Measurements from ENCODE around the gene ID3.

The ID3 gene, protein sequence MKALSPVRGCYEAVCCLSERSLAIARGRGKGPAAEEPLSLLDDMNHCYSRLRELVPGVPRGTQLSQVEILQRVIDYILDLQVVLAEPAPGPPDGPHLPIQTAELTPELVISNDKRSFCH

GRCh38 chr1:23559136-23559984, at the start of gene ID3:
Gene ID3, minus strand, starts transcription at chr1:23559501. Its CDS starts 75 bp downstream, at chr1:23559426.
- peak; percentile 86 for DNase-seq (ENCODE audit: low read depth)

DNA sequence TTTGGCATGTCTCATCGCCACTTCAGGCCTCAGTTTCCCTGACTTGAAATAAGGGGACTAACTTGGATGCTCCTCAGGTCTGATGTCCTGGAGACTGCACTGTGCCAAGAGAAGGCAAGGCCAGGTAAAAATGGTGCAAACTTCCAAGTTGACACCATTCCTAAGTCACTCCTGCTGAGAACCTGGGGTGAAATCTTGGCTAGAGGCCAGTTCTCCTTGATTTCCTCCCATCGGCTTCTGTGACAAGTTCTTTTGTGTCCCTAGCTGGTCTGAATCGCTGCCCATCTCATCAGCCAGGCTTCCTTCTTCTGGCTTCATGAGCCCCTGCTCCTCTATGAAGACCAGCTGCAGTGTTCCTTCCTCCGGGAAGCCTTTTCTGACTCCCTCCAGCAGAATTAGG, 48.6 kb upstream of the ID3 start:
- DNase-seq (ENCODE audit: low read depth): no peak

DNA sequence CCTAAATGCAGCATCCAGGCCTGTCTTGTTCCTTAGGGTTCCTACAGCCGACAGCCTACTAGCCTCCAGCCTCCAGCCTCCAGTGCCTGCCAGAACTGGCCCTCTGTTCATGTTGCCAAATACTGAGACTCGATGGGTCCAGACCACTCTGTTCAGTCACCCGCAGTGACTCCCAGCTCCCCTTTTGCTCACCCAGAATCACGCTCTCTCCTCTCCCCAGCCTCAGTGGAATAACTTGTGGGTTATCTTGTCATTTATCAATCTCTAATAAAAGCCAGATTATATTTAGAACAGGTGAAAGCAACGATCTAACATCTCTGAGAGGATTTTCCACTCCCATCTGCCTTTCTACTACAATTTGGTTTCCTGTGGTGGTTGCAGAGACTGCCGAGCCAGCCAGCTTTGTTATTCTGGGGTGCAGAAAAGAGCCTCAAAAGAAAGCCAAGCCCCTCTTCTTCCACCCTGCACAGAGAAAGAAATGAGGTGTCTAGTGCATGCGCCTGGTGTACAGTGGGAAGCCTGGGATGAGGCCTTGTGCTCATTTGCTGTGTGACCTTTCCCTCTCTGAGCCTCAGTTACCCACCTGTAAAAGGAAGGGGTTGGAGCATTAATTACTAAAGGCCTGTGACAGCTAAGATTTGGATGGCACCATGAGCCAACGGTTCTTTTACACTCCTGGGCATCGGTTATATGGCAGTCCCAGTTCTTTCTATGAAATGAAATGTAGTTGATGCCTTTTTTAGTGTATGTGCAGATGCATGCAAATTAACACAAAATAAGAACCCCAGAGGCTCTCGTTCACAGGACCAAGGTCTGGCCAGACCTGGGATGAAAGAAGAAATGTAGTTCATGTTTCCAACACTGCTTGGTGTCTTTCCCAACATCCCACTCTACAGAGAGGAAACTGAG, 42.9 kb upstream of the ID3 start:
- no peak for DNase-seq (ENCODE audit: low read depth)

GRCh38 chr1:23601135-23601967, 42.0 kb upstream of the ID3 start:
- no peak for DNase-seq (ENCODE audit: low read depth)

DNA sequence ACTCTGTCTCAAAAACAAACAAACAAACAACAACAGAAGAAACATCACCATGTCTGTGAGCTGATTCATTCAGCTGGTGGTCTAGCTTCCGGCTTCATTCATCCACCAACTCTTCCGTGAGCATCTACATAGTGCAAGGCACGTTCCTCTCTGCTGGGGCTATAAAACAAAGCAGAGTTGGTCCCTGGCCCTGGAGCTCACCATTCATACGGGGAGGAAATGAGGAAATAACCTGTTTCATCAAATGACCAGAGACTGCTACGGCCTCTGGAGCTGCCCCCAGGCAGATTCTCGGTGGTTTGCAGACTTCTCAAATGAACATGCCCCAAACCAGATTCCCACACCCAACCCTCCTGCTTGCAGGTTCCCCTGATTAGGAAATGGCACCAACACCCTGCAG, 41.0 kb upstream of the ID3 start:
- no peak for DNase-seq (ENCODE audit: low read depth)

DNA sequence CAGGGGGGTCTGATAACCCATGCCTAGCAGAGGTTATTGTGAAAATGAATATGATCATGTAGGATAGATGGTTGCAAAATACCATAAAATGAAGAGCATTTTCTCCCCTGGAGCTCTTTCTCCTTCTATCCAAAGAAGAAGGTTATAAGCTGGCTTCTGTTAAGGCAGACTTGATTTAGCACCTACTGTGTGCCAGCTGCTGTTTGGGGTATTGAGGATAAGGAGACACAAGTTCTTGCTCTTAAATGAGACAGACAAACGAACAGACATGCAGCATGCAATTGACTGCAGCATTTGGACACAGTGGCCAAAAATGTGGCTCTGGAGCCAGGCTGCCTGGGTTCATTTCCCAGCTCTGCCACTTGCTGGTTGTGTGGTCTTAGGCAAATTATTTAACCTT, 39.8 kb upstream of the ID3 start:
- no peak for DNase-seq (ENCODE audit: low read depth)

DNA sequence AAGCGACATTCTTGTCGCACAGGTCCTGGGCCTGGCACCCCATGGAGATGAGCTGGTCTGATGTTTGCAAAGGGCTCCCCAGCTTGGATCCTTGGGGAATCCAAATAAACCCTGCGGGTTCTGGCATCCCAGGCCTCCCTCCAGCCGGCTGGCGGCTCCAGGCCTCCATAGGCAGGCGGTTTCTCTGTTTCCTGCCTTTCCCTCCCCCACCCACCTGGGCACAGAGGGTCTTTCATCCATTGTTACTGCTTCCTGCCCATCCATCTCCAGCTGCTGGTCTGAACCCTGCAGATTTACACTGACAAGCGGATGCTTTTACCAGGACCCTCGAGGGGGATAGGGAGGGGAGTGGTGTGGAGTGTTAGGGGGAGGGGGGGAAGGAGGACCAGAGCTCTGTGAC, 39.1 kb upstream of the ID3 start:
- DNase-seq (ENCODE audit: low read depth): no peak

DNA sequence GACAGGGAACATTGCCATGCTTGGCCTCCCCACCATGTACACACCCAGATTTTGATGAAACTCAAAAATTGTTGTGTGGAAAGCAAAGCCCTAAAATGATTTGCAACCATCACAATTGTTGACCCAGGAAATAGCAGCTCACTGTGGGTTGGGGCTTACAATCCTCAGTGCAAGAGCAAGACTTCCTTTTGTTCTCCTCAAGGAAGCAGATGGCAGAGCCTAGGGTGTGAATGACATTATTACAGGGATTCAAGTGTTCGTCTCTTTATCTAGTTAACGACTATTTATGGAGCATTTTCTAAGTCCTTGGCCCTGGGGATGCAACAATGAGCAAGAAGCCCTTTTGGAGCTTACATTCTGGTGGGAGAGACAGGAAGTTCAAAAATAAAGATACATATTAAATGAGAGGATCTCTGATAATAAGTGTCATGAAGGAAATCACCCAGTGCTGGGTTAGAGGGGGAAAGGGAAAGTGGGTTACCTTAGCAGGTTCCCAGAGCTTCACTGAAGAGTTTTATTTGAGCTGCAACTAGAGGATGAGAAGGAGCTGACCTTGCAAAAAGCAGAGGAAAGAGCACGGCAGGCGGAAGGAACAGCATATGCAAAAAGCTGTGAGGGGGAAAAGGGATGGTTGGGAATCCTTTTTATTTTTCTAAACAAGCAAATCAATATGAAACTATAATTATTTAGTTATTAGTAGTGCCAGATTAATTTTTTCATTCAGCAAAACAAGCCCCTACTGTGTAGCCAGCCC, 38.5 kb upstream of the ID3 start:
- DNase-seq (ENCODE audit: low read depth): no peak

DNA sequence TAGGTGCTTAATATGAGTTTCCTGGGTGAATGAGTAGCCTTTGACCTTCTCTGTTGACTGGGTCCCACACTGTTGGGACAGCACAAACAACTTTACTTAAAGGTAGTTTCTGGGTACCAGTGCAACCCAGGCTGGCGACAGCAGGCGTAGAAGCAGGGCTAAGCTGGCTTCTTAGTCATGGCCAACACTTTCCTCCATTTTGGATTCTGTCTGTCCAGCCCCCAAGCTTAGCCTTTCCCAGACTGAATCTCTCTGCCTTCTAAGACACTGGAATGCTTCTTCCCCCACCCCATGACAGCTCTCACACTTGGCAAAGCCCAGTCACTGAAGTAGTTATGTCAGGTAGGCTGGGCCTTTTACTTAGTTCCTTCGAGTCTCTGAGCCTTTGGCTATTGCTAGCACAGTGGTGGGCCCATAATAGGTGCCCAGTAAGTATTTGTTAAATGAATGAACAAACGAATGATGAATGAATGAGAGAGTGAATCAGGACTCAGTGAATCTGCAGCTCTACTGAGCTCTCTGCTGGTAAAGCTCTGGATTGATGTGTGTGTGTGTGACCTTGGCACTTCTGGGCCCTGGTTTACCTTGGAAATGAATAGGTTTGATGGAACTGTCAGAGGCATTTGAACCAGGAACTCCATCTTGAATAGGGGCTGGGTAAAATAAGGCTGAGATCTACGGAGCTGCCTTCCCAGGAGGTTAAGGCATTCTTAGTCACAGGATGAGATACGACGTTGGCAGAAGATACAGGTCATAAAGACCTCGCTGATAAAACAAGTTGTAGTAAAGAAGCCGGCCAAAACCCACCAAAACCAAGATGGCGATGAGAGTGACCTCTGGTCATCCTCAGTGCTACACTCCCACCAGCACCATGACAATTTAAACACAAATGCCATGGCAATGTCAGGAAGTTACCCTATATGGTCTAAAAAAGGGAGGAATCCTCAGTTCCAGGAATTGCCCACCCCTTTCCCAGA, 37.4 kb upstream of the ID3 start:
- DNase-seq (ENCODE audit: low read depth): no peak

DNA sequence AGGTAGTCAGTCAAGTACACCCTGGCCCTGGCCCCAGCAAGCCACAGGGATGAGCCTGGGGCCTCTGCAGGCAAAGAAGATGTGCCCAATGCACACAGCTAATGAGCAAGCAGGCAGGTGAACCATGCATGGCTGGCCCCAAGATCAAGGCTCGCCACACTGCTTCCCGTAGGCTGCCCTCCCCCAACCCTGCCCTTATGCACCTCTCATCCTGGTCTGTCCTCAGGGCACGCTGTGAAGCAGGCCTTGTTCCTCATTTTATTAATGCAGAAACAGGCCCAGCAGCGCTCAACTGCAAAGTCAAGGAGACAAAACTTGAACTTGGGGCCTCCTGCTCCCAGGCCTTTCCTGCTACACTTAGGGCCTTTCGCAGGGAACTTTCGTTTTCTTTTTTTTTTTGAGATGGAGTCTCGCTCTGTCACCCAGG, 35.6 kb upstream of the ID3 start:
- DNase-seq (ENCODE audit: low read depth): no peak

DNA sequence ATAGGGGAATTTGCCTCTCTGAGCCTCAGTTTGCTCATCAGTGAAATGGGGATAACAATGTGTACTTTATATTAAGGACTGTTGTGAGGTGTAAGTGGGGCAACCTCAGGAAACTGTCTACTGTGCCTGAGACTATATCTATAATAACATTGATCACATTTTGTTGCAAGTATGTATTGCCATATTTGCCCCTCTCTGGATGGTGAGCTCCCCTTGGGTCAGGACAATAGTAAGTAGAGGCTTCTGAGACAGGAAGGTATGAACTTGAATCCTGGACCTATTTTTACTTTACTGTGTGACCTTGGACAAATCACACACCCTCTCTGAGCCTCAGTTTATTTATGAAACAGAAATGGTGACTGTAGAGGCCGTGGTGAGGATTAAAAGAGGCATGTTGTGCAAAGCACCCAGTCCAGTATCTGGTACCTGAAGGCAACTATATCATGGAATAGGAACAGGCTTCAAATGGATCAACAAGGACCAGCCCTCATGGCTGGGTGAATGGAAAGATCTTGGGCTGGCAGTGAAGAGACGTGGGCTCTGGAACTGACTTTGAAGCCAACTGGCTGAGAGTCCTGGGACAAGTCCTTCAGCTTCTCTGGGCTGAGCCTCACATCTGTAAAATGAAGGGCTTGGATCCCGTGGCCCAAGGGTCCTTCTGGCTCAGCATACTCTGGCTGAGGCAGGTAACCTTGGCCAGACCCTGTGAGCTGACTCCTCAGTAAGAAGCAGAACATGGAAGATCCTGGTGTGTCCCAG, 35.0 kb upstream of the ID3 start:
- DNase-seq (ENCODE audit: low read depth): no peak

DNA sequence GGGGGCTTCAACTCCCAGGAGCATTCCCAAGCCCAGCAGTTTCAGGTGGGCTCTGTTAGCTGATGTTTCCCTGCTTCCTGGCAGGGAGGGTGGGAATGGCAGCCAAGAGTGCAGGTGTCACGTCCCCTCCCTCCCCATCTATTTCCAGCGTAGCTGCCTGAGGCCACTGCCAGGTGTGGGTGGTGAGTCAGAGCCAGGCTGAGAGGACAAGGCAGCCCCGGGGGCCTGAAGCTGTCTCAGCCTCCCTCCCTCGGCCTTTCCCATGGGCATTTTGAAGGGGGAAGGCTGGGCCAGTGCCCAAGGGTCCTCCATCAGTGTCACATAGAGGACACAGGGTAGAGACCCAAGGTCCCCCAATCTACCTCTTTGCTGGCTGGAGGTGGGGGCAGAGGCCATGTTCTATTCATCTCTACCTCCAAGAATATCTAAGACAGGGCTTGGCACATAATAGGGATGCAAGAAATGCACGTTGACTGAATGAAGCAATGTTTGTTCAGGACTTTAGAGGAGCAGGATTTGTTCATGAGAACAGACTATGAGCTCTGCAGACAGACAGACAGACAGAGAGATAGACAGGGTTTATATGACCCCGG, 34.4 kb upstream of the ID3 start:
- no peak for DNase-seq (ENCODE audit: low read depth)

DNA sequence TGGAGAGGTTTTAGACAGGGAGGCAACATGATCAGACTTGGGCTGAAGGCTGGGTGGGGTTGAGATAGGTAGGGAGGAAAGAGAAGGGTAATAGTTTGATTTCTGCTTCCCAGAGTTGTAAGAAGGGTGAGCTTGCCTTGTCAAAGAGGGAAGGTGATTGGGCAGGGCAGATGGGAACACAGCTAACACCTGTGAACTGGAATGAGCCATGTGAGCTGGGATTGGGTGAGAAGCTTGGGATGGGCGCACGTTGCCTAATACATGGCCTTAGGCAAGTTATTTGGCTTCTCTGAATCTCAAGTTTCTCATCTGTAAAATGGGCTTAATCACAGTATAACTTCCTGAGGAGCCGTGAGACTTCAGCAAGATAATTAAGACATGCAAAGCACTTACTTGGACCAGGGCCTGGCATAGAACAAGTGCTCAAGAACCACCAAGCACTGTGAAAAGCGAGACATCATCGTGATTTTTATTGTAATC, 33.8 kb upstream of the ID3 start:
- no peak for DNase-seq (ENCODE audit: low read depth)

DNA sequence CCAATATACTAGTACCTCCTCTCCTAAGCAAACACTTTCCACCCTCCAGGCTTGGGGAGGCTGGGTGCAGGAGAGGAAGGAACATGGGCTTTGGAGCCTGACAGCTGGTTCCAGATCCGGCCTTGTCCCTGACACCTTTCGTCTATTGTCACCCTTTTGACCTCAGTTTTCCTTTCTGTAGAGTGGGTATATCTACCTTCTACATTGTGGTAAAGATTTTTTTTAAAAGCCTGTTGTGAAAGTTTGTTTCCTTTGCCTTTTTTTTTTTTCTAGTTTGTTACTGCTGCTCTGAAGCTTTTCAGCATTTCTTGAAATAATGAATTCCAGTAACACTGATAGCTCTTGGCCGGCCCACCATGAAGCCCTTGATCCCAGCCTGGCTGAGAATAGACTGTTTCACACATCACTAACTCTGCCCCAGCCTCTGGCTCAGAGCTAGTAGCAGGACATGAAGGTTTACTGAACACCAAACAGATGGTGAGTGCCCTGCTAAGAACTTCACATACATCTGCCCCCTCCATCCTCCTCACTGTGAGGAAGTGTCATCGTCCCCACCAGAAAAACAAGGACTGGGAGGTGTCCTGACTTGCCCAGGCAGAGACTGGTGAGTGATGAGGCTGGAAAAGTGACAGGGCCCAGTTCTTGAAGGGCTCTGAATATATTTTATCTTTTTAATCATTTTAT, 33.0 kb upstream of the ID3 start:
- no peak for DNase-seq (ENCODE audit: low read depth)

DNA sequence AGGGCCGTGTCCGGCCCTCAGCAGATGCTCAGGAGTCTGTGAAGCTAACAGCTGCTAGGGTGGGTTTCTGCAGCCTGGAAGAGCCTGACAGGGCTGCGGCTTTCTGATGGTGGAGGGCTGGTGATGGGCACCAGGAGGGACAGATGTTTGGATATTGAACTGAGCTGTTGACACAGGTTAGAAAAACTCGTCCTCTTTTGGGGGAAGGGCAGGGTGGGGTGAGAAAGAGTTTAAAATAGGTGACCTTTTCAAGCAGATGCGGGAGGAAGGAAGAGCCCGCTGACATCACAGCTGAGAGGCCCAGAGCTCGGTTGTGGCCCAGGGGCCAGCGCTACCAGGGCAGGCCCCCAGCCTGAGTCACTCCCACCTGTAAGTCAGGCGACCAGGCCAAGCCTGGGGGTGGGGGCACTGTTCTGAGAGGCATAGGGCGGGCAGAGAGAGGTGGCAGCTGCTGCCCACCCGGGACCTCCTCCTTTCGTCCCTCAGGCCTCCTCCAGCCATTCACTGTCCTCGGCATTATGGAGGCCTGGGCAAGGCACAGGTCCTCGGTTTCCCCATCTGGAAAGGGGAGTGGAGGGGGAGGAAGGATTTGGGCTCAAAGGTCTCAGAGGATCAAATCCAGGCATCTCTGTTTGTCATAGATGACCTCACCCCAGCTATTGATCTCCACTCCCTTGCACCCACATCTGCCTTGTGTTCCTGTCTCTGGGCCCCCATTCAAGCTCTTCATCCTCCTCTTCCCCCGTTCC, 32.3 kb upstream of the ID3 start:
- DNase-seq (ENCODE audit: low read depth): no peak

DNA sequence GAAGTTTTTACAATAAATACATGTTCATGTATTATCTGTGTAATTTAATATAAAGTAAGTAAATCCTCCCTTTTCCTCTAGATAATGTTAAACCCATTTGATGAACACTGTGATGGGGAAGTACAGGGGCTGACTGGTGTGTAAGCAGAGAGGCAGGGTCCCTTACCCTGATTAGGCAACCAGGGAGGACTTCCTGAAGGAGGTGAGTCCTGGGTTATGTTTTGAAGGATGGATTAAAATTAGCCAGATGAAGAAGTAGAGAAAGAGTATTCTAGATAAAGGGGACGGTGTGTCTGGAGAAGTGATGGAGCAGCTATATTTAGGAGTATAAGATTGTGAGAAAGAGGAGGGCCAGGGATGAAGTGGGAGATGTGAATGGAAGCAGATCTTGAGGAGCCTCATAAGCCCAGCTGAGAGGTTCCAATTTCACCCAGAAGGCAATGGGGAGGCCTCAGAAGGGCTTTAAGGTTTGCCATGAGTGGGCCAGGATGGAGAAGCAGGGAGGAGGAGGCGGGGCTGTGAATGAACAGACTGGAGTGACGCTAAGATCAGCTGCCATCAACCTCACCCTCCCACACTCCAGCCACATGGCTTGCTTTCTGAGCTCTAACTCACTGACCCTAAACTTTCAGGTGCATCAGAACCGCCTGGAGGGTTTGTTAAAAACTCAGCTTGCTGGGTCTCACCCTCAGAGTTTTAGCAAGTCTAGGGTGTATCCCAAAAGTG, 30.9 kb upstream of the ID3 start:
- no peak for DNase-seq (ENCODE audit: low read depth)

- no peak for DNase-seq (ENCODE audit: low read depth)
These were observed 30.3 kb upstream of the ID3 start for GRCh38 chr1:23589585-23589986.

Measured in activated T-helper 1 cell treated with Interleukin-2 at 50 U/mL for 16 hours (primary cell).